Occipital lobe (tissue), 2 donors: ENCODE results near the gene CDY1. TPM values are rescaled to one million over a fixed set of nuclear protein-coding genes. Genes with fewer than 3 reads are reported as not detected.
"Not testable (repeated sequence)": the region's sequence is repeated elsewhere in the genome, so short reads cannot be mapped to it uniquely, and the experiment has no call there.

Experiments
- DNase-seq: peaks from one replicate; lab custom pipeline; 2025; lab: John Stamatoyannopoulos, UW
- total RNA-seq: library from RNA; depleted of rRNA; stranded (reverse); fragments of >200 nt; gene quantifications from one replicate; pipeline ENCODE4 v1.2.3, GENCODE V29; 2014

CDY1 gene
- not detected for total RNA-seq

DNA sequence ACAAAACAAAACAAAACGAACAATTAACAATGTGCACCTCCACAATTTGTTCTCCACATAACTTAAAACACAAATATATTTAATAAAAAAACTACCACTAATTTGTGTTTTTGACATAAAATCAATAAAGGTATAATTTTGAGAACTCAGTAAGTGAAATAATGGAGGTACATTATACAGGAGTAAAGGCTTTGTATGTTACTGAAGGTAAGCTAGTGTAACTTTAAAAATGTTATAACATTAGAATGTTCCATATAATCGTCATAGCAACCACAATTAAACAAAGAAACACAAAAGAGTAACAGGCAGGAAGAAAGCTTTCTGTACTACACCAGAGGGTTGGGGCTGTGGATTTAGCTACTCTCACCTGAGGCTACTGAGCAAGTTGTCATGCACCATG, at the start of gene CDY1:
Gene CDY1 (plus strand): TSS at position 301 of the 400 bp plus-strand sequence. CDS start 326 bp downstream, outside the sequence.
- not testable (repeated sequence) for DNase-seq

- DNase-seq = not testable (repeated sequence)
These were observed 28.6 kb upstream of the CDY1 start for GRCh38 chrY:25593336-25593735.

DNA sequence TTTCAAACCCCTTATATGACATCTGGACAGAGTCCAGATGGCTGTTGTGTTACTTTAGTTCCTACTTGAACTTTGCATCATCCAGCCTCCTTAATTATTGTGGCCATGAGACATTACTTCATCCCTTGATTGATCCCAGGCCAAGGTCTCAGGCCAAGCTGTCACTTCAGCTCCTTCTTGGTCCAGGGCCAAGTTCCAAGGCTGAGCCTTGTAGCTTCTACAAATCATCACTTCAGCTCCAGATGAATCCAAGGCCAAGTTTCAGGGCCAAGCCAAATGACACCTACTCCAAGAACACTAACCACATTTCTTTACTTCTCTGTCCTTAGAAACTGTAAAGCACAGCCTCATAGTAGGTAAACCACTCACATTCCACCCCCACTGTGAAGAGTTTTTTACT, 1.7 kb upstream of the CDY1 start:
- DNase-seq = not testable (repeated sequence)

- not testable (repeated sequence) for DNase-seq
These were observed 4.6 kb downstream of the CDY1 start for GRCh38 chrY:25626524-25626923.

DNA sequence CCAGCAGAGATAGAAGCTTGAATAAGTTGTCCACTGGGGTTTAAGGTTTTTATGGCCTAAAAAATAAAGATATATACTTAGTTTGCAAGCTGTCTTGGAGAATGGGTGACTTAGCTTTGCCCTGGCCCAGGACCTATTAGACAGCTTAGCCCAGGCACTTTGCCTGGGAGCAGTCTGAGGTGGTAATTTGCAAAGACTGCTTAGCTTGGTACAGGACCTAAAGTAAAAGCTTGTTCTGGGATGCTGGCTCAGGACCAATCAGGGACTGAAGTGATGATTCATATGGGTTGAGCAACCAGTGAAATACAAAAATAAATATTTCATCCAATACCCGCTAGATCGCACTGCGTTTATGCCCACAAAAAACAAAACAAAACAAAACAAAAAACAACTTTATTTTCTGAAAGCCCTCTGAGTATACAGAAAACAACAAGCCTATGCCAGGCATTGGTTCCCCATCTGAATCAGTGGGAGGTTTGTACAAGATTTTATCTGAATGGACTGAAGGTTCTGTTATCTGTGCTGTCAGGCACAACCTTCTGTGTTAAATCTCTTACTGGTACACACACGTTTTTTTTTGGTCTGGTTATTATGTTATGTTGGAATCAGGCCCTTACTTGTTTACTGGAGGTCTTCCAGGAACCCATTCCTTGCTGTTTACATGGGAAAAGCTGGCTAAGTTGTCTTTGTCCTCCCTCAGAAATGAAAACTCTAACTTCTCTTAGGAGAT, 8.6 kb downstream of the CDY1 start:
- DNase-seq = not testable (repeated sequence)

GRCh38 chrY:25639852-25640251, 17.9 kb downstream of the CDY1 start:
- DNase-seq = not testable (repeated sequence)

DNA sequence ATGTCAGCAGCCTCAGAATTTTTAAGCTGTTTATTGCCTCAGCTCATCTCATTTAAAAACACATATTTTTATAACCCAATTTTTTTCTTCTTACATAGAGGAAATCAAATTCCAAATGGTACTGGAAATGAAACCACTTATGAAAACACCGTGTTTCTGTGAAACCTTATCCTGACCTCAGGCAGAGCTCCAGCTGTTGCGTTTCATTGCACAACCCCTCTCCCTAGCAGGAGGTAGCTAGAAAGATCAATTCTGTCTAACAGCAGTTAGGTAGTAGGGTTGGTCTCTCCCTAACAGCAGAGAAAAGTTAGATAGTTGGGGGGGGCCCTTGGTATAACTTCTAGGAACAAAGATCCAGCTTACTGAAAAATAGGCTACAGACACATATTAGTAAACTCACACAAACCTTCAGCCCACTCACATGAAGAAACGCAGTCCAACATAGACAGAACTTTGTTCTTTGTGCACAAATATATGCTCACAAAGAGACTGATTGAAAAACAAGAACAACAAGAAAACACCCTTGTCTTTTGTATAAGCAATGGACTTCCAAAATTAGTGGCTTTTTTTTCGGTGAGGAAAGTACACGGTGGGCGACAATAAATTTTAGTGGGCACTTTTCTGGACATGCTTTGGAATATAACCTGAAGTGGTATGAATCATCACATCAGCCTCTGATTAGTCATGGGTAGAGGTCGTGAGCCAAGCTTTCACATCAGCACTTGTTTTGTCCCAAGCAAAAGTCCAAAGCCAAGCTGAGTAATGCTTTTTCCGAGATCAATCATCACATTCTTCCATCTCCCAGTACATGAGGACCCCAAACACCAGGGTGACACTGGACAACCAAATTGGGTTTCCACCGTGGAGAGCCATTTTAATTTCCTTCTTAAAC, 21.4 kb downstream of the CDY1 start:
- not testable (repeated sequence) for DNase-seq
